ENCODE measurements around the gene TRIM33.

The TRIM33 gene

DNA sequence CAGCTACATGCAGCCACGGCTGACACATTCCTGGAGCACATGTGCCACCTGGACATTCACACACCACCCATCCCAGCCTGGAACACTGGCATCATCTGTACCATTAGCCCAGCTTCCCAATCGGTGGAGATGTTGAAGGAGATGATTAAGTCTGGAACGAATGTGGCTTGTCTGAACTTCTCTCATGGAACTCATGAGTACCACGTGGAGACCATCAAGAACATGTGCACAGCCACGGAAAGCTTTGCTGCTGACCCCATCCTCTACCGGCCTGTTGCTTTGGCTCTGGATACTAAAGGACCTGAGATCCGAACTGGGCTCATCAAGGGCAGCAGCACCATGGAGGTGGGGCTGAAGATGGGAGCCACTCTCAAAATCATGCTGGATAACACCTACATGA, 25.0 kb upstream of the TRIM33 start:
- DNase-seq (ENCODE audit: low read depth) = no peak
- TF ChIP-seq, protein P1, sequence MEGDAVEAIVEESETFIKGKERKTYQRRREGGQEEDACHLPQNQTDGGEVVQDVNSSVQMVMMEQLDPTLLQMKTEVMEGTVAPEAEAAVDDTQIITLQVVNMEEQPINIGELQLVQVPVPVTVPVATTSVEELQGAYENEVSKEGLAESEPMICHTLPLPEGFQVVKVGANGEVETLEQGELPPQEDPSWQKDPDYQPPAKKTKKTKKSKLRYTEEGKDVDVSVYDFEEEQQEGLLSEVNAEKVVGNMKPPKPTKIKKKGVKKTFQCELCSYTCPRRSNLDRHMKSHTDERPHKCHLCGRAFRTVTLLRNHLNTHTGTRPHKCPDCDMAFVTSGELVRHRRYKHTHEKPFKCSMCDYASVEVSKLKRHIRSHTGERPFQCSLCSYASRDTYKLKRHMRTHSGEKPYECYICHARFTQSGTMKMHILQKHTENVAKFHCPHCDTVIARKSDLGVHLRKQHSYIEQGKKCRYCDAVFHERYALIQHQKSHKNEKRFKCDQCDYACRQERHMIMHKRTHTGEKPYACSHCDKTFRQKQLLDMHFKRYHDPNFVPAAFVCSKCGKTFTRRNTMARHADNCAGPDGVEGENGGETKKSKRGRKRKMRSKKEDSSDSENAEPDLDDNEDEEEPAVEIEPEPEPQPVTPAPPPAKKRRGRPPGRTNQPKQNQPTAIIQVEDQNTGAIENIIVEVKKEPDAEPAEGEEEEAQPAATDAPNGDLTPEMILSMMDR (IDR thresholded peaks at IDR 0.05; ENCODE audit: low read depth, low read length, missing control alignments) = no peak
- in situ Hi-C loops (cut with HindIII; ENCODE audit: low sequenced_read_pairs) = no loop called here
- no peak overlapping the region for H3K4me3 ChIP-seq (ENCODE audit: low read depth, low read length)

DNA sequence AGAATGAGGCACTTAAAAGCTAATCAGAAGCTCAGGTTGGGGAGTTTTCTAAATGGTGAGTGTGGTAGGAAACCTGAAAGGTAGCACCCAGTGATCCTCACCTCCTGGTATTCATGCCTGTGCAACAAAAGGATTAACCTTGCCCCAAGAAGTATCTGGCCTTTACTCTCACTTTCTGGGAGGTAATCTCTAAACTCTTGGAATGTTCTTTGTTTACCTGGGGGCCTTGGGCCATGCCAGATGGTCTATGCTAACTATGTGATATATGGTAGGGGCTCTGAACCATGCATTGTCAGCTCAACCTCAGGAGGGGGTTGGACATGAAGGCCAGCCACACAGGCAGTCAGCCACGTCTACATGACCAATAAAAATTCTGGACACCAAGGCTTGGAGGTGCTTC, 24.4 kb upstream of the TRIM33 start:
- in situ Hi-C loops (cut with HindIII; ENCODE audit: low sequenced_read_pairs) = no loop called here
- TF ChIP-seq, protein P1 (IDR thresholded peaks at IDR 0.05; ENCODE audit: low read depth, low read length, missing control alignments) = no peak
- no peak for DNase-seq (ENCODE audit: low read depth)
- no peak overlapping the region for H3K4me3 ChIP-seq (ENCODE audit: low read depth, low read length)

DNA sequence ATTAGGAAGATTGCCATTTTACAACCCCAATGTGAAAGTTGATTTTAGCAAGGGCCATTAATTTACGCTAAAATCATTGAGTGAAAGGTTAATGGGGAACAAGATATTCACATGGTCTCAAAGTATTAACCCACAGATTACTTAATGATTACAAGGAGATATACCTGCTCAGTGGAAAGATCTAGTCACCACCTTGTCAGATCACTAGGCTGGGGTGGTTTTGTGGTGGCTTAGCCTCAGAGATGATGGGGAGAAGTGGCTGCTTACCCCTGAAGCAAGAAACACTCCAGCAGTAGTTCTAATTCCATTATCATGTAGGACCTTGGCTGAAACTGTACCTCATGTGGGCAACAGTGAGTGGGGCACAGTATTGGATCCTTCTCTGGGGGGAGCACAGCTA, 20.1 kb upstream of the TRIM33 start:
- DNase-seq (ENCODE audit: low read depth) = no peak
- TF ChIP-seq, protein P1 (IDR thresholded peaks at IDR 0.05; ENCODE audit: low read depth, low read length, missing control alignments) = no peak
- in situ Hi-C loops (cut with HindIII; ENCODE audit: low sequenced_read_pairs) = no loop called here
- H3K4me3 ChIP-seq (ENCODE audit: low read depth, low read length) = no peak overlapping the region

DNA sequence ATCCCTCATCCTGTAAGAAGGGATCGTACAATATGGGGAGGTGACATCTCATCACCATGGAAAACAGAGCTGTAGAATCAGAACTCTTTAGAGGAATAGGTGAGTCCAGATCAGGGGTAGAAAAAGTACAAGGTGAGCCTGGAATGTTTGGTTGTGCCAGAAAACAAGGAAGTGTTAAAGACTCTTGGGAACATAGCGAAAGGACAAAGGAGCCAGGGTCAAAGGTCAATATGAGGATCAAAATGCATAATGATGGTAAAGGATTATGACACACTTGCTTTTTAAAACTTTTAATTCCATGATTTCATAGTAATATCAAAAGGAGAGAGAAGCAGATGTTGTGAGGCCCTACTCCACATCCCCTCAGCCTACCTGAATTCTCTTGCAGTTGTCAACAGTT, 19.2 kb upstream of the TRIM33 start:
- TF ChIP-seq, protein P1 (IDR thresholded peaks at IDR 0.05; ENCODE audit: low read depth, low read length, missing control alignments) = no peak
- in situ Hi-C loops (cut with HindIII; ENCODE audit: low sequenced_read_pairs) = no loop called here
- DNase-seq (ENCODE audit: low read depth) = no peak
- H3K4me3 ChIP-seq (ENCODE audit: low read depth, low read length) = no peak overlapping the region

DNA sequence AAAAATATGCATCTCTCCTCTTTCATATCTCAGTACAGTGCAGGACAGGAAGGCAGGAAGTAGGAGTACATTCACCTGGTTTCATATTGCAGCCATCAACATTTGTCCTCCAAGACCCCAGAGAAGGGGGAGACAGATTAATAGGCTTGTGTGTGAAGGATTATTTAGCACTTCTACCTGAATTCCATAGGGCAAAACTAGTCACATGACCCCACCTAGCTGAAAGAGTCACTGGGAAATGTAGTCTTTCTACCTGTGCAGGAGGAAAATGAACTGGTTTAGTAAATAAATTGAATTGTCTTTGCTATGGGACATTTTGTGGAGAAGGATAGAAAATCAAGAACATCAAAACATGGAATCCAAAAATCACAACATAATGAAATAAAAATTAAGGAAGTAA, 13.9 kb upstream of the TRIM33 start:
- in situ Hi-C loops (cut with HindIII; ENCODE audit: low sequenced_read_pairs) = no loop called here
- no peak overlapping the region for H3K4me3 ChIP-seq (ENCODE audit: low read depth, low read length)
- no peak for DNase-seq (ENCODE audit: low read depth)
- TF ChIP-seq, protein P1 (IDR thresholded peaks at IDR 0.05; ENCODE audit: low read depth, low read length, missing control alignments) = no peak

DNA sequence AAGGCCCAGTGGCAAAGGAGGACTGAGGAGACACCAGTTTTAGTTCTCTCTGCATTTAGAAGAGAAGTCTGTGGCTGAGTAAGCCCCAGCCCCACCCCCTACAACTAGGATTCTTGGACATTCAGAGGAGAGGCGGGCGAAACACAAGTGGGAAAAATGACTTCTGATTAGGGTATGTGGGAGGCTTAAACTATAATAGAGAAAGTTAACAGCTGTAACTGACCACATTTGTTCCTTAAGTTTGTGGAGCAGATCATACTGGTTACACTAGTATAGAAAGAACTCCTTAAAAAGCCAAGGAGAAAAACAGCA, 11.2 kb upstream of the TRIM33 start:
- H3K4me3 ChIP-seq (ENCODE audit: low read depth, low read length) = no peak overlapping the region
- in situ Hi-C loops (cut with HindIII; ENCODE audit: low sequenced_read_pairs) = no loop called here
- no peak for DNase-seq (ENCODE audit: low read depth)
- TF ChIP-seq, protein P1 (IDR thresholded peaks at IDR 0.05; ENCODE audit: low read depth, low read length, missing control alignments) = no peak
